ENCODE results near the gene EPS8.

- TF ChIP-seq, protein P1, sequence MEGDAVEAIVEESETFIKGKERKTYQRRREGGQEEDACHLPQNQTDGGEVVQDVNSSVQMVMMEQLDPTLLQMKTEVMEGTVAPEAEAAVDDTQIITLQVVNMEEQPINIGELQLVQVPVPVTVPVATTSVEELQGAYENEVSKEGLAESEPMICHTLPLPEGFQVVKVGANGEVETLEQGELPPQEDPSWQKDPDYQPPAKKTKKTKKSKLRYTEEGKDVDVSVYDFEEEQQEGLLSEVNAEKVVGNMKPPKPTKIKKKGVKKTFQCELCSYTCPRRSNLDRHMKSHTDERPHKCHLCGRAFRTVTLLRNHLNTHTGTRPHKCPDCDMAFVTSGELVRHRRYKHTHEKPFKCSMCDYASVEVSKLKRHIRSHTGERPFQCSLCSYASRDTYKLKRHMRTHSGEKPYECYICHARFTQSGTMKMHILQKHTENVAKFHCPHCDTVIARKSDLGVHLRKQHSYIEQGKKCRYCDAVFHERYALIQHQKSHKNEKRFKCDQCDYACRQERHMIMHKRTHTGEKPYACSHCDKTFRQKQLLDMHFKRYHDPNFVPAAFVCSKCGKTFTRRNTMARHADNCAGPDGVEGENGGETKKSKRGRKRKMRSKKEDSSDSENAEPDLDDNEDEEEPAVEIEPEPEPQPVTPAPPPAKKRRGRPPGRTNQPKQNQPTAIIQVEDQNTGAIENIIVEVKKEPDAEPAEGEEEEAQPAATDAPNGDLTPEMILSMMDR (IDR thresholded peaks at IDR 0.05; ENCODE audit: poor library complexity): no peak
- no peak for TF ChIP-seq EZH2phosphoT487 (IDR thresholded peaks at IDR 0.05; ENCODE audit: low read depth, severe bottlenecking, unreplicated experiment)
Measured at GRCh38 chr12:15688202-15688736, 100.9 kb downstream of the EPS8 start.
